HG03064 (cell line): Measurements from ENCODE around the gene CISTR.
A peak's percentile ranks its signal among the peaks of the same experiment; 100 is the strongest.

Source experiments
- ATAC-seq: cut with Tn5 transposase; IDR thresholded peaks from one replicate; pipeline ENCODE4 v1.9.1; 2021; ENCODE audit warnings: low read depth; ENCODE audit not compliant: unreplicated experiment

The CISTR gene

GRCh38 chr12:53746592-53747092 is 5.1 kb downstream of the CISTR start:
- no peak for ATAC-seq

GRCh38 chr12:53744751-53745150 is 7.0 kb downstream of the CISTR start:
- no peak for ATAC-seq

- no peak for ATAC-seq
Measured at GRCh38 chr12:53744130-53744441, 7.7 kb downstream of the CISTR start.

- no peak for ATAC-seq
Measured at GRCh38 chr12:53743266-53744129, 8.3 kb downstream of the CISTR start.

- ATAC-seq: no peak
Measured at GRCh38 chr12:53740130-53740491, 11.7 kb downstream of the CISTR start.

- ATAC-seq: no peak
Measured at GRCh38 chr12:53739214-53740129, 12.3 kb downstream of the CISTR start.

GRCh38 chr12:53738406-53739213 is 13.2 kb downstream of the CISTR start:
- no peak for ATAC-seq

- ATAC-seq: no peak
Measured at GRCh38 chr12:53737951-53738405, 13.8 kb downstream of the CISTR start.

- ATAC-seq: no peak
Measured at GRCh38 chr12:53737093-53737808, 14.5 kb downstream of the CISTR start.

- no peak for ATAC-seq
Measured at GRCh38 chr12:53736592-53736991, 15.2 kb downstream of the CISTR start.

- no peak for ATAC-seq
Measured at GRCh38 chr12:53735556-53735955, 16.2 kb downstream of the CISTR start.

GRCh38 chr12:53734425-53734824 is 17.4 kb downstream of the CISTR start:
- ATAC-seq: no peak

- no peak for ATAC-seq
Measured at GRCh38 chr12:53733807-53734200, 18.0 kb downstream of the CISTR start.

- ATAC-seq: no peak
Measured at GRCh38 chr12:53733051-53733806, 18.6 kb downstream of the CISTR start.

- ATAC-seq: no peak
Measured at GRCh38 chr12:53729644-53730043, 22.1 kb downstream of the CISTR start.

- no peak for ATAC-seq
Measured at GRCh38 chr12:53728206-53728605, 23.6 kb downstream of the CISTR start.

- peak; percentile 97 for ATAC-seq
Measured at GRCh38 chr12:53727310-53728041, 24.3 kb downstream of the CISTR start, which contains the start of gene CALCOCO1. Gene CALCOCO1 (minus strand): TSS chr12:53727452. CDS start chr12:53725242, 2,210 bp downstream.

- no peak for ATAC-seq
Measured at GRCh38 chr12:53726946-53727309, 24.9 kb downstream of the CISTR start.

GRCh38 chr12:53726341-53726740 is 25.4 kb downstream of the CISTR start:
- ATAC-seq: no peak
